Activated CD8-positive, alpha-beta memory T cell treated with anti-CD3 and anti-CD28 coated beads, Interleukin-2, amount 50 U/mL, for 24 hours (primary cell): Measurements from ENCODE around the gene KCNMA1.

Experiments
- DNase-seq: peaks from one replicate; pipeline ENCODE4 v3.0.0-alpha.2; 2020; ENCODE audit errors: extremely low read depth

KCNMA1 gene

GRCh38 chr10:77163670-77164348, 473.8 kb downstream of the KCNMA1 start:
- DNase-seq = no peak

- no peak for DNase-seq
These were observed 474.9 kb downstream of the KCNMA1 start for GRCh38 chr10:77162697-77163096.

GRCh38 chr10:77160679-77161078, 476.9 kb downstream of the KCNMA1 start:
- no peak for DNase-seq

GRCh38 chr10:77159538-77160110, 478.0 kb downstream of the KCNMA1 start:
- DNase-seq = no peak

- no peak for DNase-seq
These were observed 478.9 kb downstream of the KCNMA1 start for GRCh38 chr10:77158666-77159065.

GRCh38 chr10:77157248-77158019, 480.2 kb downstream of the KCNMA1 start:
- DNase-seq = no peak

GRCh38 chr10:77156406-77156879, 481.2 kb downstream of the KCNMA1 start:
- no peak for DNase-seq

- DNase-seq = no peak
These were observed 485.4 kb downstream of the KCNMA1 start for GRCh38 chr10:77152256-77152655.

GRCh38 chr10:77151408-77151807, 486.2 kb downstream of the KCNMA1 start:
- no peak for DNase-seq

- DNase-seq = no peak
These were observed 487.9 kb downstream of the KCNMA1 start for GRCh38 chr10:77149706-77150105.

- DNase-seq = no peak
These were observed 488.6 kb downstream of the KCNMA1 start for GRCh38 chr10:77149001-77149400.

- DNase-seq = no peak
These were observed 489.7 kb downstream of the KCNMA1 start for GRCh38 chr10:77147871-77148270.

- no peak for DNase-seq
These were observed 490.8 kb downstream of the KCNMA1 start for GRCh38 chr10:77146712-77147336.

- no peak for DNase-seq
These were observed 493.0 kb downstream of the KCNMA1 start for GRCh38 chr10:77144656-77145055.

- DNase-seq = no peak
These were observed 498.1 kb downstream of the KCNMA1 start for GRCh38 chr10:77139252-77140160.

GRCh38 chr10:77138541-77138940, 499.1 kb downstream of the KCNMA1 start:
- DNase-seq = no peak

- no peak for DNase-seq
These were observed 502.1 kb downstream of the KCNMA1 start for GRCh38 chr10:77135555-77135954.

- DNase-seq = no peak
These were observed 506.4 kb downstream of the KCNMA1 start for GRCh38 chr10:77131214-77131613.

GRCh38 chr10:77127243-77127642, 510.4 kb downstream of the KCNMA1 start:
- DNase-seq = no peak

- DNase-seq = no peak
These were observed 512.4 kb downstream of the KCNMA1 start for GRCh38 chr10:77125231-77125630.

GRCh38 chr10:77123330-77123729, 514.3 kb downstream of the KCNMA1 start:
- DNase-seq = no peak
